ENCODE results near the gene RNU4-1.

RNU4-1 gene

GRCh38 chr12:120249875-120250795, 42.9 kb downstream of the RNU4-1 start:
- no peak for ATAC-seq
- no peak for TF ChIP-seq ZNF8 (CRISPR knock-in tag; IDR thresholded peaks at IDR 0.05)
- no peak for TF ChIP-seq CSRNP3 (CRISPR knock-in tag; IDR thresholded peaks at IDR 0.05)
- TF ChIP-seq ISL1 (CRISPR knock-in tag; IDR thresholded peaks at IDR 0.05) = no peak
- no peak for TF ChIP-seq TOX (CRISPR knock-in tag; IDR thresholded peaks at IDR 0.05; ENCODE audit: borderline replicate concordance)
- no peak for TF ChIP-seq PPARA (CRISPR knock-in tag; IDR thresholded peaks at IDR 0.05; ENCODE audit: borderline replicate concordance)
- TF ChIP-seq, protein P1, sequence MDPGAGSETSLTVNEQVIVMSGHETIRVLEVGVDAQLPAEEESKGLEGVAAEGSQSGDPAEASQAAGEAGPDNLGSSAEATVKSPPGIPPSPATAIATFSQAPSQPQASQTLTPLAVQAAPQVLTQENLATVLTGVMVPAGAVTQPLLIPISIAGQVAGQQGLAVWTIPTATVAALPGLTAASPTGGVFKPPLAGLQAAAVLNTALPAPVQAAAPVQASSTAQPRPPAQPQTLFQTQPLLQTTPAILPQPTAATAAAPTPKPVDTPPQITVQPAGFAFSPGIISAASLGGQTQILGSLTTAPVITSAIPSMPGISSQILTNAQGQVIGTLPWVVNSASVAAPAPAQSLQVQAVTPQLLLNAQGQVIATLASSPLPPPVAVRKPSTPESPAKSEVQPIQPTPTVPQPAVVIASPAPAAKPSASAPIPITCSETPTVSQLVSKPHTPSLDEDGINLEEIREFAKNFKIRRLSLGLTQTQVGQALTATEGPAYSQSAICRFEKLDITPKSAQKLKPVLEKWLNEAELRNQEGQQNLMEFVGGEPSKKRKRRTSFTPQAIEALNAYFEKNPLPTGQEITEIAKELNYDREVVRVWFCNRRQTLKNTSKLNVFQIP (CRISPR knock-in tag; IDR thresholded peaks at IDR 0.05; ENCODE audit: borderline replicate concordance, low read depth) = no peak
- no peak for TF ChIP-seq ZNF565 (CRISPR knock-in tag; conservative IDR thresholded peaks at IDR 0.05; ENCODE audit: low read depth)
- TF ChIP-seq CREB5 (CRISPR knock-in tag; IDR thresholded peaks at IDR 0.05; ENCODE audit: low read depth) = no peak
- no peak for TF ChIP-seq PATZ1 (CRISPR knock-in tag; IDR thresholded peaks at IDR 0.05; ENCODE audit: borderline replicate concordance)
- no peak for TF ChIP-seq GLIS3 (CRISPR knock-in tag; IDR thresholded peaks at IDR 0.05)
- no peak for TF ChIP-seq BACH2 (CRISPR knock-in tag; IDR thresholded peaks at IDR 0.05; ENCODE audit: borderline replicate concordance)
- no peak for TF ChIP-seq TSHZ2 (CRISPR knock-in tag; IDR thresholded peaks at IDR 0.05)
- no peak for TF ChIP-seq CSDC2 (CRISPR knock-in tag; IDR thresholded peaks at IDR 0.05)
- TF ChIP-seq ZC3H10 (CRISPR knock-in tag; IDR thresholded peaks at IDR 0.05) = no peak

- no peak for ATAC-seq
- no peak for TF ChIP-seq ARNTL (CRISPR knock-in tag; IDR thresholded peaks at IDR 0.05; ENCODE audit: borderline replicate concordance, low read depth)
- TF ChIP-seq CSRNP3 (CRISPR knock-in tag; IDR thresholded peaks at IDR 0.05) = no peak
- no peak for TF ChIP-seq ZNF8 (CRISPR knock-in tag; IDR thresholded peaks at IDR 0.05)
- TF ChIP-seq TCF4 (CRISPR knock-in tag; IDR thresholded peaks at IDR 0.05; ENCODE audit: borderline replicate concordance) = no peak
- no peak for TF ChIP-seq ISL1 (CRISPR knock-in tag; IDR thresholded peaks at IDR 0.05)
- no peak for TF ChIP-seq ZC3H10 (CRISPR knock-in tag; IDR thresholded peaks at IDR 0.05)
- TF ChIP-seq OSR1 (CRISPR knock-in tag; IDR thresholded peaks at IDR 0.05) = no peak
- no peak for TF ChIP-seq SNAI2 (CRISPR knock-in tag; IDR thresholded peaks at IDR 0.05)
- TF ChIP-seq ESRRG (CRISPR knock-in tag; IDR thresholded peaks at IDR 0.05) = no peak
- TF ChIP-seq BACH2 (CRISPR knock-in tag; IDR thresholded peaks at IDR 0.05; ENCODE audit: borderline replicate concordance) = no peak
- no peak for TF ChIP-seq PATZ1 (CRISPR knock-in tag; IDR thresholded peaks at IDR 0.05; ENCODE audit: borderline replicate concordance)
- no peak for TF ChIP-seq PPARA (CRISPR knock-in tag; IDR thresholded peaks at IDR 0.05; ENCODE audit: borderline replicate concordance)
- TF ChIP-seq CREB5 (CRISPR knock-in tag; IDR thresholded peaks at IDR 0.05; ENCODE audit: low read depth) = no peak
- no peak for TF ChIP-seq ZFP3 (CRISPR knock-in tag; IDR thresholded peaks at IDR 0.05)
- TF ChIP-seq CSDC2 (CRISPR knock-in tag; IDR thresholded peaks at IDR 0.05) = no peak
- TF ChIP-seq RARB (CRISPR knock-in tag; IDR thresholded peaks at IDR 0.05) = no peak
Measured at GRCh38 chr12:120249266-120249874, 43.7 kb downstream of the RNU4-1 start.

Measured in SK-N-SH treated with all-trans-retinoic acid at 6 μM for 48 hours (cell line).